ENCODE results near the gene HMG20A.

GRCh38 chr15:77386626-77387025 lies 34.1 kb upstream of the HMG20A start:
- no peak for TF ChIP-seq ETV6 (IDR thresholded peaks at IDR 0.05; ENCODE audit: borderline replicate concordance in 1 of 2, low read depth in 2 of 2, low read length in 1 of 2)
- TF ChIP-seq ETV6 (CRISPR knock-in tag; IDR thresholded peaks at IDR 0.05; ENCODE audit: borderline replicate concordance): no peak
- TF ChIP-seq CHD1 (IDR thresholded peaks at IDR 0.05; ENCODE audit: low read length): no peak
- TF ChIP-seq HNRNPLL (IDR thresholded peaks at IDR 0.05; ENCODE audit: low read depth, low read length, poor library complexity, severe bottlenecking): no peak
- TF ChIP-seq EGR1 (conservative IDR thresholded peaks at IDR 0.05): no peak
- no peak for TF ChIP-seq E2F4 (CRISPR knock-in tag; IDR thresholded peaks at IDR 0.05; ENCODE audit: low read depth)
- no peak for TF ChIP-seq FOXP4 (CRISPR knock-in tag; IDR thresholded peaks at IDR 0.05; ENCODE audit: borderline replicate concordance)
- TF ChIP-seq, protein P1, sequence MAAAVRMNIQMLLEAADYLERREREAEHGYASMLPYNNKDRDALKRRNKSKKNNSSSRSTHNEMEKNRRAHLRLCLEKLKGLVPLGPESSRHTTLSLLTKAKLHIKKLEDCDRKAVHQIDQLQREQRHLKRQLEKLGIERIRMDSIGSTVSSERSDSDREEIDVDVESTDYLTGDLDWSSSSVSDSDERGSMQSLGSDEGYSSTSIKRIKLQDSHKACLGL (CRISPR knock-in tag; IDR thresholded peaks at IDR 0.05; ENCODE audit: borderline replicate concordance, poor library complexity, severe bottlenecking): no peak
- TF ChIP-seq CHD4 (IDR thresholded peaks at IDR 0.05; ENCODE audit: insufficient read depth, insufficient replicate concordance, low read depth, low read length, poor library complexity, severe bottlenecking): no peak
- TF ChIP-seq ZNF551 (CRISPR knock-in tag; IDR thresholded peaks at IDR 0.05): no peak
